Measurements from ENCODE around the gene ADAMTS16.

The ADAMTS16 gene

DNA sequence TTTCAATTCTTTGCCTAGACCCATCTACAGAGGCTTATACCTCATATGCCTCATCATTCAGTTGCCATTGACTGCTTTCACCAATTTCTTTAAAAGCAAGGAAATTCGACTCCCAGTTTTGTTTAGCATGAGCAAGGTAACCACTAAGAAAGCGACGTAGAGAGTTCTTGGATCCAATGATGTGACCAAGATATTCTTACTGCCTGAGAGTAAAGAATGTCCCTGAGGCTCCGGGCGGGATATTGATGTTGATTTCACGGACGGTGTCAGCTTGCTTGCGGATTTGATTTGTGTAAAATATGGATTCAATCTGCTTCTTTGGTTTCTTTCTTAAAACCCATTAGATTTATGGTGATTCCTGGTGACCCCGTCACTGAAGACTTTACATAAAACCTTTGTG is 147.3 kb downstream of the ADAMTS16 start:
- no peak for DNase-seq (ENCODE audit: low read depth)

DNA sequence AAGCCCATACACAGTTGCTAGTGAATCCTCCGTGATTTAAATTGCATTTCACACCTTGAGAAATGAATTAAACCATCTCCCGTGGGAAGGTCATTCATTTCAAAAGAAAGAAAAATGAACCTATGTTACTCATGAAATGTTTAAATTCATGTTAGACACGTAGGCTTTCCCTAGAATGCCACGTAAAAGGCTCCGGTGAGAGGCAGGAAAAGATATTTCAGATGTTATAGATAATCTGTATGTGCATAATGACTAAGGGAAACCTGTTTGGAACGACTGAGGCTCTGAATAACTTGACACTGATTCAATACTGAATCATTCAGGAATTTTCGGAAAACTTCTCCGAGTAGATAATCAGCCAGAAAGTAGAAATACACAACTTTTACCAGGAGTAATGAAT is 148.1 kb downstream of the ADAMTS16 start:
- no peak for DNase-seq (ENCODE audit: low read depth)

- DNase-seq (ENCODE audit: low read depth): no peak
These were observed 149.4 kb downstream of the ADAMTS16 start for GRCh38 chr5:5289537-5289936.

GRCh38 chr5:5290674-5291334 is 150.7 kb downstream of the ADAMTS16 start:
- no peak for DNase-seq (ENCODE audit: low read depth)

DNA sequence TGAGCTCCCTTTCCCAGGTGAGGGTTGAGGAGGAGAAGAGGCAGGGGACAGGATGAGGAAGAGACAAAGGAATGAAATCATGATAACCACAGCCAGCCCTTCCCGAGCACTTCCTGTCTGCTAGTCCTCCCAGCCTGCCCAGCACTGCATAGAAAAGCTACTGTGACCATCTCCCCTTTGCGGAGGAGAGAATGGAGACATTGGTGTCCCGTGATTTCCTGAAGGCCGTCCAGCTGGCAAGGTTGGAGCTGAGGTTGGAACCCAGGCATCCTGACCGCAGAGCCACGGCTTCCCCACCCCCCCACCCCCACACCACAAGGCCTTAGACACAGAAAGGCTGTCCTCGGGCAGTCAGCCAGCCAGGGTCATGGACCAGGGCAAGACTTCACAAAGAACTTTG is 151.2 kb downstream of the ADAMTS16 start:
- no peak for DNase-seq (ENCODE audit: low read depth)

- no peak for DNase-seq (ENCODE audit: low read depth)
These were observed 152.9 kb downstream of the ADAMTS16 start for GRCh38 chr5:5293029-5293428.

DNA sequence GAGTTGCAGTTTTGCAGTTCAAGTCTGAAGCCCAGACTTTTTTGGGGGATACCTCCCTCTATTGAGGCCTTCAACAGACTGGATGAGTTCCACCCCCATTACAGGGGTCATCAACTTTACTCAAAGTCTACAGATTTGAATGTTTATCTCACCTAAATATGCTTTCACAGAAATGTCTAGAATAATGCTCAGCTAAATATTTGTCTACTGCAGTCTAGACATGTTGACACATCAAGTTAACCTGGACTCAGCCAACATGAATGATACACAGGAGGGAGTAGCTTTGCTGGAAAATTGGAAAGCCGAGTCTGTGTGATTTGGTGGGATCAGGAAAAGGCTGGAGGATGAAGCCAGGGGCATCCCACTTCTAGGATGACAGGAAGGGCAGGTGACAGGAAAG is 154.3 kb downstream of the ADAMTS16 start:
- no peak for DNase-seq (ENCODE audit: low read depth)

- no peak for DNase-seq (ENCODE audit: low read depth)
These were observed 155.2 kb downstream of the ADAMTS16 start for GRCh38 chr5:5295351-5295750.

- no peak for DNase-seq (ENCODE audit: low read depth)
These were observed 155.9 kb downstream of the ADAMTS16 start for GRCh38 chr5:5296051-5296450.

- DNase-seq (ENCODE audit: low read depth): no peak
These were observed 157.4 kb downstream of the ADAMTS16 start for GRCh38 chr5:5297432-5298067.

GRCh38 chr5:5298068-5298633 is 158.0 kb downstream of the ADAMTS16 start:
- no peak for DNase-seq (ENCODE audit: low read depth)

DNA sequence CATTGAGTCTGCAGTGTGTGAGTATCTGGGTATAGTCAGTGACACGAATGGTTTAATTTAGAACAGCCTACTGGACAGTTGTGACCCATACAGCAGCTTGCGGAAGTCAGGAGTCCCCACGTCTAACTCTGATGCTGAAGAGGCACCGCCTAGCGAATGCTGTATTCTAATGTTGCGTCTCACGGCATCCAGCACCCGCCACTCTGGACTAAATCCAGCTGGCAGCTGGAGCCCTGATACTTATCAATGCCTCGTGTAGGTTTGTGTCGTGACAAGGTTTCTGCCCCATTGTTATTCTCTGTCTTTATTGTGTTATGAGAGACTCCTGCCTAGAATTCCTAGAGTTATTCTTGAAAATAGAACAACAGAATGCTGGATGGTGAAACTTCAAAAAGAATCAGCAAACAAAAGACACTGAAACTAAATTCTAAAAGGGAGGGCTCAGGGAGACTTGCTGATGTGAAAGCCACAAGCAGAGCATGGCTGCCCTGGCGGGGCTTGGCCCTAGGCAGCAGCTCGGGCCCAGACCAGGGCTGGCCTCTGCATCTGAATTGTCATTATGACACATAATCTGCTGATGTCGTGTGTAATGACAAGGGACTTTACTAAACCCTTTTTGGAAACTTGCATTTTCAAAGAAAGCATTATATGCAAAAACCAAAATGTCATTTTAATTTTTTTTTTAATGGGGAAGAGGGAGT is 158.9 kb downstream of the ADAMTS16 start:
- DNase-seq (ENCODE audit: low read depth): no peak

- DNase-seq (ENCODE audit: low read depth): no peak
These were observed 161.0 kb downstream of the ADAMTS16 start for GRCh38 chr5:5301176-5301575.

GRCh38 chr5:5302201-5302600 is 162.1 kb downstream of the ADAMTS16 start:
- DNase-seq (ENCODE audit: low read depth): no peak

- DNase-seq (ENCODE audit: low read depth): no peak
These were observed 163.1 kb downstream of the ADAMTS16 start for GRCh38 chr5:5303242-5303641.

- no peak for DNase-seq (ENCODE audit: low read depth)
These were observed 164.4 kb downstream of the ADAMTS16 start for GRCh38 chr5:5304361-5305020.

GRCh38 chr5:5306696-5307095 is 166.6 kb downstream of the ADAMTS16 start:
- no peak for DNase-seq (ENCODE audit: low read depth)

DNA sequence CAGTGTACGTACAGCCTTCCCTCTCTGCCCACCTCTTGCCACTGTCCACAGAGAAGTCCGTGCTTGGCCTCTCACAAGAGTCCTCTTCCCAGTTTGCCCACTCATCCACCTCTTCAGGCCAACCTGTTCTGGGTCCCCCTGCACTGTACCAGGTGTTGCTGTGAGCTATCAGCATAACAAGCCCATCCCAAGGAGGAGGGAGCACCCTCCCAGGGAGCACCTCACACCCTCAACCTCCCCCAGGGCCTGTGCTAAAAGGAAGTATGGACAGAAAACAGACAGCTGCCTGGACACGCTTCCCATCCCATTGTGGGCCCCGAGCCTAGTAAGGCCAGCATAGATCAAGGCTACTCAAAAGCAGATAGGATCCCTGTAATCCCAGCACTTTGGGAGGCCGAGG is 168.2 kb downstream of the ADAMTS16 start:
- no peak for DNase-seq (ENCODE audit: low read depth)

GRCh38 chr5:5309645-5310044 is 169.5 kb downstream of the ADAMTS16 start:
- DNase-seq (ENCODE audit: low read depth): no peak

- DNase-seq (ENCODE audit: low read depth): no peak
These were observed 173.0 kb downstream of the ADAMTS16 start for GRCh38 chr5:5313101-5313635.

DNA sequence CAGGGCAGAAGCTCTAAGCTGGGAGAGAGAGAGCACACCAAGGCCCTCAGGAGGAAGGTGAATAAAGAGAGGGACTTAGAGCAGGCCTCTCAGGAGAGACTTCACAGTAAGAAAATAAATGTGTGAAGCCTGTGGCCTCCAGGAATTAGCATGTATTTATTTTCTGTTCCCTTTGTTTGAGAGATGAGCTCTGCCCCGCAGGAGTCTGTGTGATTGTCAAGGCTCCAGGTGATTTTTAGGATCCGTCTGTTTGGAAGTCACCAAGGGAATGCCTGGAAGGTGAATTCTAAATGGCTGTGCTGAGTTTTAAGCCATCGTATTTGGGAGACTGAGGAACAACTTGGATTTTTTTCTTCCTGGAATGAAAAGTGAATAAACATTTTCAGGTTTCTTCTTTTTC is 174.0 kb downstream of the ADAMTS16 start:
- no peak for DNase-seq (ENCODE audit: low read depth)

- no peak for DNase-seq (ENCODE audit: low read depth)
These were observed 174.5 kb downstream of the ADAMTS16 start for GRCh38 chr5:5314626-5315025.

Measured in T follicular helper cell (primary cell).